Placental epithelial cell (primary cell): Measurements from ENCODE around the gene QSOX2. TPM values are rescaled to one million over a fixed set of nuclear protein-coding genes. Genes with fewer than 3 reads are reported as not detected.

ENCODE experiments used
- total RNA-seq: library from RNA; depleted of rRNA; stranded (reverse); fragments of >200 nt; gene quantifications from 2 replicates; pipeline ENCODE4 v1.2.3, GENCODE V29; 2012

Gene QSOX2
- 4.3 and 10.6 TPM in 2 replicates for total RNA-seq

GRCh38 chr9:136245219-136246150, at the start of gene QSOX2:
QSOX2 (minus strand) TSS chr9:136245812; CDS start chr9:136245803, 9 bp downstream.

GRCh38 chr9:136204838-136205706, 40.5 kb downstream of the QSOX2 start, which contains the start of gene LHX3:
LHX3 (minus strand) TSS chr9:136205128; CDS start chr9:136205012, 116 bp downstream.

Other genes starting within 250 kb of the QSOX2 start
- gene NACC2, start 150.5 kb downstream of the QSOX2 start, total RNA-seq: 7.9 and 13.8 TPM in 2 replicates
- 38.1 and 61.1 TPM in 2 replicates for gene TMEM250, start 126.9 kb downstream of the QSOX2 start, total RNA-seq
- not detected in 2 replicates for gene LHX3, start 40.7 kb downstream of the QSOX2 start, total RNA-seq
- gene CCDC187, start 58.3 kb upstream of the QSOX2 start, total RNA-seq: not detected in 2 replicates
- gene GPSM1, start 81.7 kb upstream of the QSOX2 start, total RNA-seq: 23.6 and 29.0 TPM in 2 replicates
- gene DNLZ, start 117.9 kb upstream of the QSOX2 start, total RNA-seq: 11.0 and 14.3 TPM in 2 replicates
- 4.7 and 7.4 TPM in 2 replicates for gene CARD9, start 127.9 kb upstream of the QSOX2 start, total RNA-seq
- gene SNAPC4, start 154.4 kb upstream of the QSOX2 start, total RNA-seq: 6.7 TPM in 2 replicates
- gene ENTR1, start 164.8 kb upstream of the QSOX2 start, total RNA-seq: 29.4 and 33.8 TPM in 2 replicates
- 43.3 and 46.3 TPM in 2 replicates for gene PMPCA, start 164.8 kb upstream of the QSOX2 start, total RNA-seq
- gene INPP5E, start 194.0 kb upstream of the QSOX2 start, total RNA-seq: 8.2 and 10.0 TPM in 2 replicates
- gene SEC16A, start 237.2 kb upstream of the QSOX2 start, total RNA-seq: 35.7 and 44.4 TPM in 2 replicates